WTC11 (cell line): ENCODE measurements around the gene CACYBP. TPM values are rescaled to one million over a fixed set of nuclear protein-coding genes. Genes with fewer than 3 reads are reported as not detected.

Source experiments
- ATAC-seq: fragments of 200-7000 bp; cut with Tn5 transposase; 2 replicates; pipeline ENCODE4 v1.10.0; 2021; ENCODE audit warnings: mild to moderate bottlenecking, moderate library complexity
- CTCF ChIA-PET: fragments of 300-600 bp; sonication (Branson Sonifier 250); formaldehyde crosslinking; loops from one replicate; lab custom pipeline; 2021; ENCODE audit warnings: antibody characterized with exemption; lab: Charles Lee
- POLR2A ChIA-PET: fragments of 350-600 bp; sonication (Branson Sonifier 250); formaldehyde crosslinking; loops from one replicate; lab custom pipeline; 2021; ENCODE audit warnings: antibody characterized with exemption; lab: Charles Lee
- DNase-seq: peaks from one replicate; pipeline ENCODE4 v3.0.0; 2021; ENCODE audit warnings: low spot score
- H3K27ac Mint-ChIP-seq: 2 replicates; pipeline ENCODE4 v1.8.0; 2021; ENCODE audit warnings: mixed read lengths
- H3K27me3 Mint-ChIP-seq: 2 replicates; pipeline ENCODE4 v1.8.0; 2021; ENCODE audit warnings: low read depth, mild to moderate bottlenecking, moderate library complexity, mixed read lengths
- H3K36me3 Mint-ChIP-seq: 2 replicates; pipeline ENCODE4 v1.8.0; 2021; ENCODE audit warnings: mixed read lengths
- H3K4me1 Mint-ChIP-seq: 2 replicates; pipeline ENCODE4 v1.8.0; 2022; ENCODE audit warnings: mixed read lengths
- H3K4me3 Mint-ChIP-seq: 2 replicates; pipeline ENCODE4 v1.8.0; 2021; ENCODE audit warnings: mild to moderate bottlenecking, moderate library complexity, mixed read lengths
- H3K9me3 Mint-ChIP-seq: 2 replicates; pipeline ENCODE4 v1.8.0; 2021; ENCODE audit warnings: mixed read lengths
- CBFB ChIP-seq: sonication (generic); formaldehyde crosslinking; IDR thresholded peaks from 2 replicates; pipeline ENCODE4 v1.8.1; 2022; ENCODE audit warnings: mild to moderate bottlenecking, low read depth, missing genetic modification reagents
- FOXJ3 ChIP-seq: sonication (generic); formaldehyde crosslinking; IDR thresholded peaks from 2 replicates; pipeline ENCODE4 v1.9.0; 2021; ENCODE audit warnings: missing genetic modification reagents, mild to moderate bottlenecking, borderline replicate concordance
- FOXP1 ChIP-seq: sonication (generic); formaldehyde crosslinking; IDR thresholded peaks from 2 replicates; pipeline ENCODE4 v1.8.0; 2022; ENCODE audit warnings: missing genetic modification reagents, mild to moderate bottlenecking, moderate library complexity, borderline replicate concordance
- MYBL2 ChIP-seq: sonication (generic); formaldehyde crosslinking; IDR thresholded peaks from 2 replicates; pipeline ENCODE4 v1.8.1; 2023; ENCODE audit warnings: mild to moderate bottlenecking, moderate library complexity, missing genetic modification reagents
- NFATC4 ChIP-seq: fragments of 250-450 bp; sonication (Bioruptor Pico); IDR thresholded peaks from 2 replicates; pipeline ENCODE4 v1.9.0; 2021; ENCODE audit warnings: mild to moderate bottlenecking
- NFYB ChIP-seq: sonication (generic); formaldehyde crosslinking; conservative IDR thresholded peaks from 2 replicates; pipeline ENCODE4 v1.8.0; 2022; ENCODE audit warnings: low read depth, missing genetic modification reagents
- NR2C2 ChIP-seq: sonication (generic); formaldehyde crosslinking; IDR thresholded peaks from 2 replicates; pipeline ENCODE4 v1.8.0; 2022; ENCODE audit warnings: mild to moderate bottlenecking, missing genetic modification reagents
- SOX15 ChIP-seq: fragments of 250-450 bp; sonication (Bioruptor Pico); IDR thresholded peaks from 2 replicates; pipeline ENCODE4 v1.9.0; 2021; ENCODE audit warnings: mild to moderate bottlenecking
- SP1 ChIP-seq: sonication (generic); formaldehyde crosslinking; conservative IDR thresholded peaks from 2 replicates; pipeline ENCODE4 v1.8.1; 2022; ENCODE audit warnings: missing genetic modification reagents
- TEAD4 ChIP-seq: sonication (generic); formaldehyde crosslinking; IDR thresholded peaks from 2 replicates; pipeline ENCODE4 v1.8.0; 2022; ENCODE audit warnings: mild to moderate bottlenecking, missing genetic modification reagents
- ZNF121 ChIP-seq: sonication (generic); formaldehyde crosslinking; IDR thresholded peaks from 2 replicates; pipeline ENCODE4 v1.8.0; 2023; ENCODE audit warnings: missing genetic modification reagents
- ZNF232 ChIP-seq: sonication (generic); formaldehyde crosslinking; IDR thresholded peaks from 2 replicates; pipeline ENCODE4 v1.8.0; 2022; ENCODE audit warnings: mild to moderate bottlenecking, missing genetic modification reagents
- ZNF263 ChIP-seq: sonication (generic); formaldehyde crosslinking; IDR thresholded peaks from 2 replicates; pipeline ENCODE4 v1.8.1; 2022; ENCODE audit warnings: low read depth, mild to moderate bottlenecking, moderate library complexity, missing genetic modification reagents
- ZNF317 ChIP-seq: sonication (generic); formaldehyde crosslinking; IDR thresholded peaks from 2 replicates; pipeline ENCODE4 v1.8.1; 2023; ENCODE audit warnings: low read depth, mild to moderate bottlenecking, moderate library complexity, missing genetic modification reagents, borderline replicate concordance
- ZNF396 ChIP-seq: fragments of 250-450 bp; sonication (Bioruptor Pico); IDR thresholded peaks from 2 replicates; pipeline ENCODE4 v1.8.0; 2021; ENCODE audit warnings: mild to moderate bottlenecking, moderate library complexity, borderline replicate concordance
- ZNF423 ChIP-seq: fragments of 250-450 bp; sonication (Bioruptor Pico); IDR thresholded peaks from 2 replicates; pipeline ENCODE4 v2.1.2; 2022; ENCODE audit warnings: mild to moderate bottlenecking, moderate library complexity
- total RNA-seq: library from RNA; stranded (reverse); gene quantifications from 3 replicates; pipeline ENCODE4 v1.2.3, GENCODE V29; 2021
- TF ChIP-seq, protein P1 (sequence below): fragments of 250-450 bp; sonication (Bioruptor Pico); IDR thresholded peaks from 2 replicates; pipeline ENCODE4 v1.9.0; 2021; ENCODE audit warnings: mild to moderate bottlenecking
- TF ChIP-seq, protein P2 (sequence below): sonication (generic); formaldehyde crosslinking; IDR thresholded peaks from 2 replicates; pipeline ENCODE4 v1.8.0; 2022; ENCODE audit warnings: missing genetic modification reagents
- TF ChIP-seq, protein P3 (sequence below): sonication (generic); formaldehyde crosslinking; IDR thresholded peaks from 2 replicates; pipeline ENCODE4 v1.8.1; 2023; ENCODE audit warnings: mild to moderate bottlenecking, moderate library complexity, missing genetic modification reagents
- TF ChIP-seq, protein P4 (sequence below): sonication (generic); formaldehyde crosslinking; IDR thresholded peaks from 2 replicates; pipeline ENCODE4 v1.8.0; 2023; ENCODE audit warnings: missing genetic modification reagents, mild to moderate bottlenecking, borderline replicate concordance
- TF ChIP-seq, protein P5 (sequence below): fragments of 200-600 bp; IDR thresholded peaks from 2 replicates; pipeline ENCODE4 v1.8.0; 2022; ENCODE audit warnings: antibody characterized with exemption
- TF ChIP-seq, protein P6 (sequence below): sonication (generic); formaldehyde crosslinking; IDR thresholded peaks from 2 replicates; pipeline ENCODE4 v1.8.1; 2023; ENCODE audit warnings: mild to moderate bottlenecking, missing genetic modification reagents

The CACYBP gene
- total RNA-seq, 1 experiment from 2014 or later: 211 TPM

DNA sequence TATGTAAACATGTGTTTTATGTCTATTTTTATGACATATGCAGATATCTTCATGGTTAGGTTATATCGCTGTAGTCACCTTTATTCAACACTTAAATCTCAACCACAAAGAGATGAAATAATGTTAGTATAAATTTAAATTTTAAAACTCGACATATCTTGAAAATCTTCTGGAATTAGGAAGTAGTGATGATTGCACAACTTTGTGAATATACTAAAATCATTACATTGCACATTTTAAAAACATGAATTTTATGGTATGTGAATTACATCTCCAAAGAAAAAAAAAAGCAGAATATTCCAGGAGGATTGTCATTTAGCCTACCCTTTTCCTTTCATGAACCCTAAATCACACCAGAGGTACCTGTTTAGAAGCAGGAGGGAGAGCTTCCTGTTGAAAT, 39.4 kb upstream of the CACYBP start:
- H3K27me3 Mint-ChIP-seq: no peaks in the 10 kb centered on the region
- H3K4me3 Mint-ChIP-seq: no peak overlapping the region
- no peak overlapping the region for H3K27ac Mint-ChIP-seq
- ChIA-PET POLR2A (no interaction called here), CTCF (no interaction called here)
- peaks cover 22% of the 10 kb centered on the region for H3K4me1 Mint-ChIP-seq
- DNase-seq (no peak), ATAC-seq (no peak)
- no peak for TF ChIP-seq MYBL2 (CRISPR knock-in tag)
- TF ChIP-seq, protein P1, sequence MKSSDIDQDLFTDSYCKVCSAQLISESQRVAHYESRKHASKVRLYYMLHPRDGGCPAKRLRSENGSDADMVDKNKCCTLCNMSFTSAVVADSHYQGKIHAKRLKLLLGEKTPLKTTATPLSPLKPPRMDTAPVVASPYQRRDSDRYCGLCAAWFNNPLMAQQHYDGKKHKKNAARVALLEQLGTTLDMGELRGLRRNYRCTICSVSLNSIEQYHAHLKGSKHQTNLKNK (CRISPR knock-in tag): no peak
- TF ChIP-seq TEAD4: no peak
- no peak for TF ChIP-seq ZNF396
- no peak for TF ChIP-seq NFATC4 (CRISPR knock-in tag)
- TF ChIP-seq ZNF232 (CRISPR knock-in tag): no peak
- TF ChIP-seq NR2C2: no peak
- TF ChIP-seq NFYB (CRISPR knock-in tag): no peak
- no peak for TF ChIP-seq ZNF121 (CRISPR knock-in tag)
- no peaks in the 10 kb centered on the region for H3K9me3 Mint-ChIP-seq
- H3K36me3 Mint-ChIP-seq: peaks cover 37% of the 10 kb centered on the region

DNA sequence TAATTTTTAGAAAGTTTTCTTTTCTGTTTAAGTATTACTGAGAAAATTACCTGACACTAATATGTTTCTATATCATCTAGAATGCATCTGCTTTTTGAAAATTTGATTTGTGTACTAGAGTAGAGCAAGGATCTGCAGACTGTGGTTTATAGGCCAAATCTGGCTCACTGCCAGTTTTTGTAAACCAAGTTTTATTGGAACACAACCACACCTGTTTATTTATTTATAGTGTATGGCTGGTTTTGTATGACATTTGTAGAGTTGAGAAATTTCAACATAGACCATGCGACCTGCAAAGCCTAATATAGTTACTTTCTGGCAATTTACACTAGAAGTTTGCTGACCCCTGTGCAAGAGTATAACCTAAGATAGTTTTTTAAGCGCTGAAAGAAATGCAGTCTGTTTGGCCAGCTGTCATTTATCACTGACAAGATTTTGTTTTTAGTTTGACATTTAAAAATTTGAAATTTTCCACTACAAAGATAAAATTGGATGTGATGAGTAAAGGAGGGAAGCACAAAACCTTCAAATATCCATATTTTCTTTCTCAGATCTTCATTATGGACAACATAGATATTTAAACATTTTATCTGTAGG, 36.1 kb upstream of the CACYBP start:
- Mint-ChIP-seq H3K36me3 (peaks cover 27% of the 10 kb centered on the region), H3K27me3 (no peaks in the 10 kb centered on the region), H3K4me3 (no peak overlapping the region), H3K9me3 (no peaks in the 10 kb centered on the region), H3K4me1 (peaks cover 28% of the 10 kb centered on the region), H3K27ac (no peak overlapping the region)
- ATAC-seq: no peak
- ChIA-PET CTCF (no interaction called here), POLR2A (no interaction called here)
- no peak for DNase-seq
- TF ChIP-seq ZNF423 (CRISPR knock-in tag): no peak
- TF ChIP-seq, protein P2, sequence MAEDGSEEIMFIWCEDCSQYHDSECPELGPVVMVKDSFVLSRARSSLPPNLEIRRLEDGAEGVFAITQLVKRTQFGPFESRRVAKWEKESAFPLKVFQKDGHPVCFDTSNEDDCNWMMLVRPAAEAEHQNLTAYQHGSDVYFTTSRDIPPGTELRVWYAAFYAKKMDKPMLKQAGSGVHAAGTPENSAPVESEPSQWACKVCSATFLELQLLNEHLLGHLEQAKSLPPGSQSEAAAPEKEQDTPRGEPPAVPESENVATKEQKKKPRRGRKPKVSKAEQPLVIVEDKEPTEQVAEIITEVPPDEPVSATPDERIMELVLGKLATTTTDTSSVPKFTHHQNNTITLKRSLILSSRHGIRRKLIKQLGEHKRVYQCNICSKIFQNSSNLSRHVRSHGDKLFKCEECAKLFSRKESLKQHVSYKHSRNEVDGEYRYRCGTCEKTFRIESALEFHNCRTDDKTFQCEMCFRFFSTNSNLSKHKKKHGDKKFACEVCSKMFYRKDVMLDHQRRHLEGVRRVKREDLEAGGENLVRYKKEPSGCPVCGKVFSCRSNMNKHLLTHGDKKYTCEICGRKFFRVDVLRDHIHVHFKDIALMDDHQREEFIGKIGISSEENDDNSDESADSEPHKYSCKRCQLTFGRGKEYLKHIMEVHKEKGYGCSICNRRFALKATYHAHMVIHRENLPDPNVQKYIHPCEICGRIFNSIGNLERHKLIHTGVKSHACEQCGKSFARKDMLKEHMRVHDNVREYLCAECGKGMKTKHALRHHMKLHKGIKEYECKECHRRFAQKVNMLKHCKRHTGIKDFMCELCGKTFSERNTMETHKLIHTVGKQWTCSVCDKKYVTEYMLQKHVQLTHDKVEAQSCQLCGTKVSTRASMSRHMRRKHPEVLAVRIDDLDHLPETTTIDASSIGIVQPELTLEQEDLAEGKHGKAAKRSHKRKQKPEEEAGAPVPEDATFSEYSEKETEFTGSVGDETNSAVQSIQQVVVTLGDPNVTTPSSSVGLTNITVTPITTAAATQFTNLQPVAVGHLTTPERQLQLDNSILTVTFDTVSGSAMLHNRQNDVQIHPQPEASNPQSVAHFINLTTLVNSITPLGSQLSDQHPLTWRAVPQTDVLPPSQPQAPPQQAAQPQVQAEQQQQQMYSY: no peak
- TF ChIP-seq SP1: no peak
- TF ChIP-seq, protein P1 (CRISPR knock-in tag): no peak
- TF ChIP-seq, protein P3, sequence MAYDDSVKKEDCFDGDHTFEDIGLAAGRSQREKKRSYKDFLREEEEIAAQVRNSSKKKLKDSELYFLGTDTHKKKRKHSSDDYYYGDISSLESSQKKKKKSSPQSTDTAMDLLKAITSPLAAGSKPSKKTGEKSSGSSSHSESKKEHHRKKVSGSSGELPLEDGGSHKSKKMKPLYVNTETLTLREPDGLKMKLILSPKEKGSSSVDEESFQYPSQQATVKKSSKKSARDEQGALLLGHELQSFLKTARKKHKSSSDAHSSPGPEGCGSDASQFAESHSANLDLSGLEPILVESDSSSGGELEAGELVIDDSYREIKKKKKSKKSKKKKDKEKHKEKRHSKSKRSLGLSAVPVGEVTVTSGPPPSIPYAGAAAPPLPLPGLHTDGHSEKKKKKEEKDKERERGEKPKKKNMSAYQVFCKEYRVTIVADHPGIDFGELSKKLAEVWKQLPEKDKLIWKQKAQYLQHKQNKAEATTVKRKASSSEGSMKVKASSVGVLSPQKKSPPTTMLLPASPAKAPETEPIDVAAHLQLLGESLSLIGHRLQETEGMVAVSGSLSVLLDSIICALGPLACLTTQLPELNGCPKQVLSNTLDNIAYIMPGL (CRISPR knock-in tag): no peak
- no peak for TF ChIP-seq FOXP1 (CRISPR knock-in tag)
- no peak for TF ChIP-seq CBFB (CRISPR knock-in tag)
- TF ChIP-seq ZNF263 (CRISPR knock-in tag): no peak
- TF ChIP-seq SOX15 (CRISPR knock-in tag): no peak
- TF ChIP-seq FOXJ3 (CRISPR knock-in tag): no peak
- TF ChIP-seq ZNF317 (CRISPR knock-in tag): no peak
- TF ChIP-seq, protein P4, sequence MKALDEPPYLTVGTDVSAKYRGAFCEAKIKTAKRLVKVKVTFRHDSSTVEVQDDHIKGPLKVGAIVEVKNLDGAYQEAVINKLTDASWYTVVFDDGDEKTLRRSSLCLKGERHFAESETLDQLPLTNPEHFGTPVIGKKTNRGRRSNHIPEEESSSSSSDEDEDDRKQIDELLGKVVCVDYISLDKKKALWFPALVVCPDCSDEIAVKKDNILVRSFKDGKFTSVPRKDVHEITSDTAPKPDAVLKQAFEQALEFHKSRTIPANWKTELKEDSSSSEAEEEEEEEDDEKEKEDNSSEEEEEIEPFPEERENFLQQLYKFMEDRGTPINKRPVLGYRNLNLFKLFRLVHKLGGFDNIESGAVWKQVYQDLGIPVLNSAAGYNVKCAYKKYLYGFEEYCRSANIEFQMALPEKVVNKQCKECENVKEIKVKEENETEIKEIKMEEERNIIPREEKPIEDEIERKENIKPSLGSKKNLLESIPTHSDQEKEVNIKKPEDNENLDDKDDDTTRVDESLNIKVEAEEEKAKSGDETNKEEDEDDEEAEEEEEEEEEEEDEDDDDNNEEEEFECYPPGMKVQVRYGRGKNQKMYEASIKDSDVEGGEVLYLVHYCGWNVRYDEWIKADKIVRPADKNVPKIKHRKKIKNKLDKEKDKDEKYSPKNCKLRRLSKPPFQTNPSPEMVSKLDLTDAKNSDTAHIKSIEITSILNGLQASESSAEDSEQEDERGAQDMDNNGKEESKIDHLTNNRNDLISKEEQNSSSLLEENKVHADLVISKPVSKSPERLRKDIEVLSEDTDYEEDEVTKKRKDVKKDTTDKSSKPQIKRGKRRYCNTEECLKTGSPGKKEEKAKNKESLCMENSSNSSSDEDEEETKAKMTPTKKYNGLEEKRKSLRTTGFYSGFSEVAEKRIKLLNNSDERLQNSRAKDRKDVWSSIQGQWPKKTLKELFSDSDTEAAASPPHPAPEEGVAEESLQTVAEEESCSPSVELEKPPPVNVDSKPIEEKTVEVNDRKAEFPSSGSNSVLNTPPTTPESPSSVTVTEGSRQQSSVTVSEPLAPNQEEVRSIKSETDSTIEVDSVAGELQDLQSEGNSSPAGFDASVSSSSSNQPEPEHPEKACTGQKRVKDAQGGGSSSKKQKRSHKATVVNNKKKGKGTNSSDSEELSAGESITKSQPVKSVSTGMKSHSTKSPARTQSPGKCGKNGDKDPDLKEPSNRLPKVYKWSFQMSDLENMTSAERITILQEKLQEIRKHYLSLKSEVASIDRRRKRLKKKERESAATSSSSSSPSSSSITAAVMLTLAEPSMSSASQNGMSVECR (CRISPR knock-in tag): no peak
- TF ChIP-seq, protein P5, sequence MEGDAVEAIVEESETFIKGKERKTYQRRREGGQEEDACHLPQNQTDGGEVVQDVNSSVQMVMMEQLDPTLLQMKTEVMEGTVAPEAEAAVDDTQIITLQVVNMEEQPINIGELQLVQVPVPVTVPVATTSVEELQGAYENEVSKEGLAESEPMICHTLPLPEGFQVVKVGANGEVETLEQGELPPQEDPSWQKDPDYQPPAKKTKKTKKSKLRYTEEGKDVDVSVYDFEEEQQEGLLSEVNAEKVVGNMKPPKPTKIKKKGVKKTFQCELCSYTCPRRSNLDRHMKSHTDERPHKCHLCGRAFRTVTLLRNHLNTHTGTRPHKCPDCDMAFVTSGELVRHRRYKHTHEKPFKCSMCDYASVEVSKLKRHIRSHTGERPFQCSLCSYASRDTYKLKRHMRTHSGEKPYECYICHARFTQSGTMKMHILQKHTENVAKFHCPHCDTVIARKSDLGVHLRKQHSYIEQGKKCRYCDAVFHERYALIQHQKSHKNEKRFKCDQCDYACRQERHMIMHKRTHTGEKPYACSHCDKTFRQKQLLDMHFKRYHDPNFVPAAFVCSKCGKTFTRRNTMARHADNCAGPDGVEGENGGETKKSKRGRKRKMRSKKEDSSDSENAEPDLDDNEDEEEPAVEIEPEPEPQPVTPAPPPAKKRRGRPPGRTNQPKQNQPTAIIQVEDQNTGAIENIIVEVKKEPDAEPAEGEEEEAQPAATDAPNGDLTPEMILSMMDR: no peak
- TF ChIP-seq NFYB (CRISPR knock-in tag): no peak
- TF ChIP-seq, protein P6, sequence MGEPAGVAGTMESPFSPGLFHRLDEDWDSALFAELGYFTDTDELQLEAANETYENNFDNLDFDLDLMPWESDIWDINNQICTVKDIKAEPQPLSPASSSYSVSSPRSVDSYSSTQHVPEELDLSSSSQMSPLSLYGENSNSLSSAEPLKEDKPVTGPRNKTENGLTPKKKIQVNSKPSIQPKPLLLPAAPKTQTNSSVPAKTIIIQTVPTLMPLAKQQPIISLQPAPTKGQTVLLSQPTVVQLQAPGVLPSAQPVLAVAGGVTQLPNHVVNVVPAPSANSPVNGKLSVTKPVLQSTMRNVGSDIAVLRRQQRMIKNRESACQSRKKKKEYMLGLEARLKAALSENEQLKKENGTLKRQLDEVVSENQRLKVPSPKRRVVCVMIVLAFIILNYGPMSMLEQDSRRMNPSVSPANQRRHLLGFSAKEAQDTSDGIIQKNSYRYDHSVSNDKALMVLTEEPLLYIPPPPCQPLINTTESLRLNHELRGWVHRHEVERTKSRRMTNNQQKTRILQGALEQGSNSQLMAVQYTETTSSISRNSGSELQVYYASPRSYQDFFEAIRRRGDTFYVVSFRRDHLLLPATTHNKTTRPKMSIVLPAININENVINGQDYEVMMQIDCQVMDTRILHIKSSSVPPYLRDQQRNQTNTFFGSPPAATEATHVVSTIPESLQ (CRISPR knock-in tag): no peak
